HepG2 (cell line): ENCODE results near the gene ATP5PB. TPM values are rescaled to one million over a fixed set of nuclear protein-coding genes. Genes with fewer than 3 reads are reported as not detected.

Experiments used
- CCAR2 ChIP-seq: fragments of 200-400 bp; formaldehyde crosslinking; optimal IDR thresholded peaks from 2 replicates; pipeline ENCODE3; 2018; ENCODE audit warnings: low read depth, mild to moderate bottlenecking, low read length, moderate library complexity
- CEBPG ChIP-seq: IDR thresholded peaks from 2 replicates; pipeline ENCODE4 v1.6.1; 2016
- GATAD2A ChIP-seq: IDR thresholded peaks from 2 replicates; pipeline ENCODE4 v1.6.1; 2016
- HDAC6 ChIP-seq: fragments of 200-600 bp; sonication (generic); IDR thresholded peaks from 2 replicates; pipeline ENCODE4 v1.7.0; 2017; ENCODE audit warnings: mild to moderate bottlenecking, antibody characterized with exemption, low read length, low read depth
- MTF2 ChIP-seq: sonication (generic); formaldehyde crosslinking; IDR thresholded peaks from 2 replicates; pipeline ENCODE4 v1.5.0; 2020; ENCODE audit warnings: missing genetic modification reagents, borderline replicate concordance
- RARG ChIP-seq: sonication (generic); formaldehyde crosslinking; IDR thresholded peaks from 2 replicates; pipeline ENCODE4 v1.4.0; 2020; ENCODE audit warnings: low read depth, mild to moderate bottlenecking, missing genetic modification reagents
- WIZ ChIP-seq: sonication (generic); formaldehyde crosslinking; IDR thresholded peaks from 2 replicates; pipeline ENCODE4 v1.5.1; 2020; ENCODE audit warnings: mild to moderate bottlenecking, missing genetic modification reagents
- ZFP37 ChIP-seq: sonication (generic); formaldehyde crosslinking; IDR thresholded peaks from 2 replicates; pipeline ENCODE4 v1.4.0; 2020; ENCODE audit warnings: missing genetic modification reagents, borderline replicate concordance
- ZFYVE20 ChIP-seq: sonication (generic); formaldehyde crosslinking; IDR thresholded peaks from 2 replicates; pipeline ENCODE4 v1.8.0; 2023; ENCODE audit warnings: low read depth, mild to moderate bottlenecking, moderate library complexity, missing genetic modification reagents, borderline replicate concordance
- ZNF777 ChIP-seq: sonication (generic); formaldehyde crosslinking; IDR thresholded peaks from 2 replicates; pipeline ENCODE4 v1.4.0; 2020; ENCODE audit warnings: missing genetic modification reagents
- ZNF781 ChIP-seq: sonication (generic); formaldehyde crosslinking; IDR thresholded peaks from 2 replicates; pipeline ENCODE4 v1.5.1; 2020; ENCODE audit warnings: borderline replicate concordance, mild to moderate bottlenecking, missing genetic modification reagents; ENCODE audit errors: not compliant biosample characterization
- ZNF816 ChIP-seq: sonication (generic); formaldehyde crosslinking; IDR thresholded peaks from 2 replicates; pipeline ENCODE4 v1.8.0; 2022; ENCODE audit warnings: missing genetic modification reagents, mild to moderate bottlenecking, borderline replicate concordance
- polyA plus RNA-seq, 8 experiments: library from polyadenylated mRNA; depleted of rRNA in 3 of 8; stranded (reverse) in 7 of 8; unstranded in 1 of 8; fragments of >200 nt; fragmentation: Illumina TruSeq in 4 of 8; extraction: Trizol in 4 of 8; gene quantifications; 2 replicates each; pipeline versions ENCODE4 v1.2.1 to v1.2.3, GENCODE V29; 2011 to 2016; ENCODE audit warnings: low read depth in 4 of 8, missing spikeins in 1 of 8, mixed read lengths in 1 of 8; ENCODE audit not compliant: insufficient read depth in 1 of 8
- total RNA-seq, 5 experiments: library from RNA; depleted of rRNA; stranded (reverse); fragments of >200 nt; fragmentation: Illumina TruSeq; extraction: Trizol; gene quantifications; 2 replicates each; pipeline ENCODE4 v1.2.3, GENCODE V29; 2016; ENCODE audit warnings: low read depth in 1 of 5
- TF ChIP-seq, protein P1 (sequence below): sonication (generic); formaldehyde crosslinking; IDR thresholded peaks from 2 replicates; pipeline ENCODE4 v1.5.0; 2020; ENCODE audit warnings: mild to moderate bottlenecking, missing genetic modification reagents, borderline replicate concordance
- TF ChIP-seq, protein P2 (sequence below): sonication (generic); formaldehyde crosslinking; IDR thresholded peaks from 2 replicates; pipeline ENCODE4 v1.4.0; 2020; ENCODE audit warnings: missing genetic modification reagents
- TF ChIP-seq, protein P3 (sequence below): fragments of 450-650 bp; IDR thresholded peaks from 2 replicates; pipeline ENCODE4 v1.6.1; 2016
- TF ChIP-seq, protein P4 (sequence below): IDR thresholded peaks from 2 replicates; pipeline ENCODE4 v1.6.1; 2016; ENCODE audit warnings: mild to moderate bottlenecking

The ATP5PB gene
- total and polyA plus RNA-seq, 2 of the 13 experiments (the other 11 are each of a cell fraction or from before 2014, with no cell fraction given) = 297 to 541 TPM

DNA sequence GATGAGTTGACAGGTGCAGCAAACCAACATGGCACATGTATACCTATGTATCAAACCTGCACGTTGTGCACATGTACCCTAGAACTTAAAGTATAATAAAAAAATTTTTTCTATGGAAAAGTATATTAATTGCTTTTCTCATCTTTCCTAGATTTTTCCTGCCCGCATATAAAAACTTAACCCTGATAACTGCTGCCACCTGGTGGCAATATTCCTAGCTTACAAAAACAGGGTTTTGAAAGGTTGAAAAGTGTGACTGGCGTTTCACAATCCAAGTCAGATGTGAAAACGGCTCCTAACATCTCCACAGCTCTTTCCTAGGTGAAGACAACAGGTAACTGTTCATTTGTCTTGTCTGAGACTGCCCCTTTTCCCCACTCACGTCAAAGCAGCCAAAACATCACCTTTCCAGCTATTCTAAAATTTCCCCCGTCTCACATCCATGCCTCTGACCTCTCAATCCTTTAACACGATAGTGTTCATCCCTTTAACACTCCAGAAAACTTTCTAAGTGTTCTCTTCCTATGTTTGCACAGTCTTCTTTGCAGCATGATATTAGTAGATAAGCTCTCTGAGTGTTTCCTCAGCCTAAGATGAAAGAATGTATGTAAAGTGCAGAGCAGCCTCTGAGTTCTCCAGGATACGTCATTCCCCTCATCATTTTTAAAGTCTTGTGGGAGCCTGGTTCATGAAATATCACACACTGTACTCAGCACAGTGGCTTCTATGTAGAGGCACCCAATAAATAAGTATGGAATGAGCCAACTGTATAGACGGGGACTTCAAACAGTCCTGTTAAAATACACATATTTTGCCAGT is 49.3 kb upstream of the ATP5PB start (continued):
- TF ChIP-seq, protein P1, sequence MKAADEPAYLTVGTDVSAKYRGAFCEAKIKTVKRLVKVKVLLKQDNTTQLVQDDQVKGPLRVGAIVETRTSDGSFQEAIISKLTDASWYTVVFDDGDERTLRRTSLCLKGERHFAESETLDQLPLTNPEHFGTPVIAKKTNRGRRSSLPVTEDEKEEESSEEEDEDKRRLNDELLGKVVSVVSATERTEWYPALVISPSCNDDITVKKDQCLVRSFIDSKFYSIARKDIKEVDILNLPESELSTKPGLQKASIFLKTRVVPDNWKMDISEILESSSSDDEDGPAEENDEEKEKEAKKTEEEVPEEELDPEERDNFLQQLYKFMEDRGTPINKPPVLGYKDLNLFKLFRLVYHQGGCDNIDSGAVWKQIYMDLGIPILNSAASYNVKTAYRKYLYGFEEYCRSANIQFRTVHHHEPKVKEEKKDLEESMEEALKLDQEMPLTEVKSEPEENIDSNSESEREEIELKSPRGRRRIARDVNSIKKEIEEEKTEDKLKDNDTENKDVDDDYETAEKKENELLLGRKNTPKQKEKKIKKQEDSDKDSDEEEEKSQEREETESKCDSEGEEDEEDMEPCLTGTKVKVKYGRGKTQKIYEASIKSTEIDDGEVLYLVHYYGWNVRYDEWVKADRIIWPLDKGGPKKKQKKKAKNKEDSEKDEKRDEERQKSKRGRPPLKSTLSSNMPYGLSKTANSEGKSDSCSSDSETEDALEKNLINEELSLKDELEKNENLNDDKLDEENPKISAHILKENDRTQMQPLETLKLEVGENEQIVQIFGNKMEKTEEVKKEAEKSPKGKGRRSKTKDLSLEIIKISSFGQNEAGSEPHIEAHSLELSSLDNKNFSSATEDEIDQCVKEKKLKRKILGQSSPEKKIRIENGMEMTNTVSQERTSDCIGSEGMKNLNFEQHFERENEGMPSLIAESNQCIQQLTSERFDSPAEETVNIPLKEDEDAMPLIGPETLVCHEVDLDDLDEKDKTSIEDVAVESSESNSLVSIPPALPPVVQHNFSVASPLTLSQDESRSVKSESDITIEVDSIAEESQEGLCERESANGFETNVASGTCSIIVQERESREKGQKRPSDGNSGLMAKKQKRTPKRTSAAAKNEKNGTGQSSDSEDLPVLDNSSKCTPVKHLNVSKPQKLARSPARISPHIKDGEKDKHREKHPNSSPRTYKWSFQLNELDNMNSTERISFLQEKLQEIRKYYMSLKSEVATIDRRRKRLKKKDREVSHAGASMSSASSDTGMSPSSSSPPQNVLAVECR (CRISPR knock-in tag) = no peak
- TF ChIP-seq, protein P2, sequence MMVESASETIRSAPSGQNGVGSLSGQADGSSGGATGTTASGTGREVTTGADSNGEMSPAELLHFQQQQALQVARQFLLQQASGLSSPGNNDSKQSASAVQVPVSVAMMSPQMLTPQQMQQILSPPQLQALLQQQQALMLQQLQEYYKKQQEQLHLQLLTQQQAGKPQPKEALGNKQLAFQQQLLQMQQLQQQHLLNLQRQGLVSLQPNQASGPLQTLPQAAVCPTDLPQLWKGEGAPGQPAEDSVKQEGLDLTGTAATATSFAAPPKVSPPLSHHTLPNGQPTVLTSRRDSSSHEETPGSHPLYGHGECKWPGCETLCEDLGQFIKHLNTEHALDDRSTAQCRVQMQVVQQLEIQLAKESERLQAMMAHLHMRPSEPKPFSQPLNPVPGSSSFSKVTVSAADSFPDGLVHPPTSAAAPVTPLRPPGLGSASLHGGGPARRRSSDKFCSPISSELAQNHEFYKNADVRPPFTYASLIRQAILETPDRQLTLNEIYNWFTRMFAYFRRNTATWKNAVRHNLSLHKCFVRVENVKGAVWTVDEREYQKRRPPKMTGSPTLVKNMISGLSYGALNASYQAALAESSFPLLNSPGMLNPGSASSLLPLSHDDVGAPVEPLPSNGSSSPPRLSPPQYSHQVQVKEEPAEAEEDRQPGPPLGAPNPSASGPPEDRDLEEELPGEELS (CRISPR knock-in tag) = no peak
- TF ChIP-seq ZFYVE20 (CRISPR knock-in tag) = no peak
- TF ChIP-seq ZNF816 (CRISPR knock-in tag) = no peak
- TF ChIP-seq ZNF777 = no peak
- TF ChIP-seq, protein P3, sequence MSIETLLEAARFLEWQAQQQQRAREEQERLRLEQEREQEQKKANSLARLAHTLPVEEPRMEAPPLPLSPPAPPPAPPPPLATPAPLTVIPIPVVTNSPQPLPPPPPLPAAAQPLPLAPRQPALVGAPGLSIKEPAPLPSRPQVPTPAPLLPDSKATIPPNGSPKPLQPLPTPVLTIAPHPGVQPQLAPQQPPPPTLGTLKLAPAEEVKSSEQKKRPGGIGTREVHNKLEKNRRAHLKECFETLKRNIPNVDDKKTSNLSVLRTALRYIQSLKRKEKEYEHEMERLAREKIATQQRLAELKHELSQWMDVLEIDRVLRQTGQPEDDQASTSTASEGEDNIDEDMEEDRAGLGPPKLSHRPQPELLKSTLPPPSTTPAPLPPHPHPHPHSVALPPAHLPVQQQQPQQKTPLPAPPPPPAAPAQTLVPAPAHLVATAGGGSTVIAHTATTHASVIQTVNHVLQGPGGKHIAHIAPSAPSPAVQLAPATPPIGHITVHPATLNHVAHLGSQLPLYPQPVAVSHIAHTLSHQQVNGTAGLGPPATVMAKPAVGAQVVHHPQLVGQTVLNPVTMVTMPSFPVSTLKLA = no peak
- no peak for TF ChIP-seq HDAC6
- TF ChIP-seq CEBPG = 0 out of 2 replicates have a peak, but pooled peaks have one; percentile 49
- no peak for TF ChIP-seq RARG (CRISPR knock-in tag)
- no peak for TF ChIP-seq MTF2
- TF ChIP-seq, protein P4, sequence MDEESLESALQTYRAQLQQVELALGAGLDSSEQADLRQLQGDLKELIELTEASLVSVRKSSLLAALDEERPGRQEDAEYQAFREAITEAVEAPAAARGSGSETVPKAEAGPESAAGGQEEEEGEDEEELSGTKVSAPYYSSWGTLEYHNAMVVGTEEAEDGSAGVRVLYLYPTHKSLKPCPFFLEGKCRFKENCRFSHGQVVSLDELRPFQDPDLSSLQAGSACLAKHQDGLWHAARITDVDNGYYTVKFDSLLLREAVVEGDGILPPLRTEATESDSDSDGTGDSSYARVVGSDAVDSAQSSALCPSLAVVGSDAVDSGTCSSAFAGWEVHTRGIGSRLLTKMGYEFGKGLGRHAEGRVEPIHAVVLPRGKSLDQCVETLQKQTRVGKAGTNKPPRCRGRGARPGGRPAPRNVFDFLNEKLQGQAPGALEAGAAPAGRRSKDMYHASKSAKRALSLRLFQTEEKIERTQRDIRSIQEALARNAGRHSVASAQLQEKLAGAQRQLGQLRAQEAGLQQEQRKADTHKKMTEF (CRISPR knock-in tag) = no peak
- TF ChIP-seq CCAR2 = no peak
- 0 out of 2 replicates have a peak, but pooled peaks have one; percentile 15 for TF ChIP-seq GATAD2A (CRISPR knock-in tag)
- TF ChIP-seq ZNF781 (CRISPR knock-in tag) = no peak
- no peak for TF ChIP-seq ZFP37 (CRISPR knock-in tag)
- no peak for TF ChIP-seq WIZ
